Activated CD4-positive, alpha-beta T cell treated with anti-CD3 and anti-CD28 coated beads, Interleukin-2, amount 10 ng/mL, durations not matched to agents 24 days and 14 days (primary cell): ENCODE results near the gene ETS1. TPM values are rescaled to one million over a fixed set of nuclear protein-coding genes. Genes with fewer than 3 reads are reported as not detected.
"Not testable (repeated sequence)": the region's sequence is repeated elsewhere in the genome, so short reads cannot be mapped to it uniquely, and the experiment has no call there.

ENCODE experiments used
- DNase-seq: peaks from one replicate; pipeline ENCODE4 v3.0.0; 2022
- H3K27ac Mint-ChIP-seq: one replicate; pipeline ENCODE4 v1.8.0; 2022; ENCODE audit warnings: mild to moderate bottlenecking, mixed read lengths
- H3K27me3 Mint-ChIP-seq: one replicate; pipeline ENCODE4 v1.8.0; 2022; ENCODE audit warnings: mixed read lengths
- H3K36me3 Mint-ChIP-seq: one replicate; pipeline ENCODE4 v1.8.0; 2022; ENCODE audit warnings: low read depth, mild to moderate bottlenecking, mixed read lengths
- H3K4me1 Mint-ChIP-seq: one replicate; pipeline ENCODE4 v1.8.0; 2021; ENCODE audit warnings: mixed read lengths
- H3K4me3 Mint-ChIP-seq: one replicate; pipeline ENCODE4 v1.8.0; 2022; ENCODE audit warnings: mild to moderate bottlenecking, moderate library complexity, mixed read lengths
- H3K9me3 Mint-ChIP-seq: one replicate; pipeline ENCODE4 v1.8.0; 2021; ENCODE audit warnings: mixed read lengths
- intact Hi-C: fragments of 100-400 bp; cut with micrococcal nuclease; formaldehyde crosslinking; loops from one replicate; pipeline ENCODE4 v1.15.1; 2023
- total RNA-seq: library from RNA; stranded (reverse); gene quantifications from 2 replicates; pipeline ENCODE4 v1.2.3, GENCODE V29; 2022

The ETS1 gene
- total RNA-seq, 1 donor from 2014 or later, result 454 TPM

- no peaks in the 10 kb centered on the region for H3K9me3 Mint-ChIP-seq
- intact Hi-C loops, result no loop called here
- peak overlapping the region; percentile 98 for H3K27ac Mint-ChIP-seq
- peak; percentile 64 for DNase-seq
- H3K36me3 Mint-ChIP-seq, result peaks cover 95% of the 10 kb centered on the region
- no peaks in the 10 kb centered on the region for H3K27me3 Mint-ChIP-seq
- peak overlapping the region; percentile 81 for H3K4me3 Mint-ChIP-seq
- peaks cover 78% of the 10 kb centered on the region for H3K4me1 Mint-ChIP-seq
These were observed 124.4 kb downstream of the ETS1 start for GRCh38 chr11:128462922-128463321.

DNA sequence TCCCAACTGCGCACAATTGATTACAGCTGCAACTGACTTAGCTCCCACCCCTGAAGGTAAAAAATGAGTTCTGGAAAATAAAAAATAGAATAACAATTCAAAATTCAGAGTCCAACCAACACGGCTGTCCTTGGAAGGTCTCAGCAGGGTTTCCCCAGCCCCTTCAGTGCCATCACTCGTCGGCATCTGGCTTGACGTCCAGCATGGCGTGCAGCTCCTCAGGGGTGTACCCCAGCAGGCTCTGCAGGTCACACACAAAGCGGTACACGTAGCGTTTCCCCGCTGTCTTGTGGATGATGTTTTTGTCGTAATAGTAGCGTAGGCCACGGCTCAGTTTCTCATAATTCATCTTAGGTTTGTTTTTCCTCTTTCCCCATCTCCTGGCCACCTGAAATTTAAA is 125.2 kb downstream of the ETS1 start:
- Mint-ChIP-seq H3K36me3 (peaks cover 93% of the 10 kb centered on the region), H3K4me3 (peak overlapping the region; percentile 81), H3K4me1 (peaks cover 73% of the 10 kb centered on the region), H3K27me3 (no peaks in the 10 kb centered on the region), H3K27ac (peak overlapping the region; percentile 98), H3K9me3 (no peaks in the 10 kb centered on the region)
- intact Hi-C loops, result no loop called here
- peak; percentile 52 for DNase-seq

DNA sequence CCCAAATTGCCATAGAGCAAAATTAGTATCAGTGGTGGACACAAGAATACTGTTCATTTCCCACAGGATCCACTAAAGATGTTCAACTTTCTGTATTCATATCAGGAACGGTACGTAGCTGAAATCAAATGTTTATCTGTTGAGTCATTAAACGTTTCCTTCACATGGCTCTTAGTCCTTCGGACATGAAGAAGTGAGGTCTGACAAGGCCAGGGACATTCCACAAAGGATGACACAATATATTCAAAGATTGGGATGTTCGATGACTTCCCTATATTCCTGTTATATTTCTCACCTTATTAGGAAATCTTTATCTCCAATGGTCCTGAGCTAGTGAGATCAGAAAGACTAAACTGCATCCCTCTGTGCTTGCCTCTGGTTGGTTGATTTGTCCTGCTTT is 129.0 kb downstream of the ETS1 start:
- DNase-seq, result peak; percentile 41
- Mint-ChIP-seq H3K27ac (no peak overlapping the region), H3K9me3 (no peaks in the 10 kb centered on the region), H3K4me1 (peaks cover 55% of the 10 kb centered on the region), H3K4me3 (no peak overlapping the region), H3K27me3 (no peaks in the 10 kb centered on the region), H3K36me3 (peaks cover 86% of the 10 kb centered on the region)
- intact Hi-C loops, result no loop called here

DNA sequence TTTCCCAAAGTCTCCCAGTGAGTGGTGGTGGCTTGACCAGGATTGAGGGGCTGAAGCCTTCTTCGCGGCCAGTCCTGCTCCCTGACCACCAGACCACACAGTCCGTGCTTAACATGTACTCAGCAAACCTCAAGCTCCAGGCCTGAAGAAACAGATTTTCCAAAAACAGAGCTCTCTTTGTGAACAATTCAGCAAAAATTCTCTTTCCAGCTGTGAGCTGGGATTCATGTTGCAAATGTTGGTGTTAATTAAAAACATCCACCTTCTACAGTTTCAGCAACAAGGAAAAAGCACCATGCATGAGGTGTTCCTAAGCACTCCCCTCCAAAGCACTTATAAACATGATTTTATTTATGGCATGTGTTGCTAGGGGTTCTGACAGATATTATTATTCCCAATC is 129.5 kb downstream of the ETS1 start:
- no peak overlapping the region for H3K4me3 Mint-ChIP-seq
- H3K27ac Mint-ChIP-seq, result no peak overlapping the region
- no peaks in the 10 kb centered on the region for H3K27me3 Mint-ChIP-seq
- no peaks in the 10 kb centered on the region for H3K9me3 Mint-ChIP-seq
- H3K36me3 Mint-ChIP-seq, result peaks cover 84% of the 10 kb centered on the region
- DNase-seq, result peak; percentile 48
- peaks cover 53% of the 10 kb centered on the region for H3K4me1 Mint-ChIP-seq
- intact Hi-C loops, result no loop called here

GRCh38 chr11:128456566-128457268 is 130.6 kb downstream of the ETS1 start:
- Mint-ChIP-seq H3K36me3 (peaks cover 73% of the 10 kb centered on the region), H3K4me3 (no peak overlapping the region), H3K4me1 (peaks cover 54% of the 10 kb centered on the region), H3K27me3 (no peaks in the 10 kb centered on the region), H3K9me3 (no peaks in the 10 kb centered on the region), H3K27ac (peak overlapping the region; percentile 87)
- intact Hi-C loops, result no loop called here
- peak; percentile 54 for DNase-seq

GRCh38 chr11:128455766-128456165 is 131.6 kb downstream of the ETS1 start:
- peak; percentile 56 for DNase-seq

DNA sequence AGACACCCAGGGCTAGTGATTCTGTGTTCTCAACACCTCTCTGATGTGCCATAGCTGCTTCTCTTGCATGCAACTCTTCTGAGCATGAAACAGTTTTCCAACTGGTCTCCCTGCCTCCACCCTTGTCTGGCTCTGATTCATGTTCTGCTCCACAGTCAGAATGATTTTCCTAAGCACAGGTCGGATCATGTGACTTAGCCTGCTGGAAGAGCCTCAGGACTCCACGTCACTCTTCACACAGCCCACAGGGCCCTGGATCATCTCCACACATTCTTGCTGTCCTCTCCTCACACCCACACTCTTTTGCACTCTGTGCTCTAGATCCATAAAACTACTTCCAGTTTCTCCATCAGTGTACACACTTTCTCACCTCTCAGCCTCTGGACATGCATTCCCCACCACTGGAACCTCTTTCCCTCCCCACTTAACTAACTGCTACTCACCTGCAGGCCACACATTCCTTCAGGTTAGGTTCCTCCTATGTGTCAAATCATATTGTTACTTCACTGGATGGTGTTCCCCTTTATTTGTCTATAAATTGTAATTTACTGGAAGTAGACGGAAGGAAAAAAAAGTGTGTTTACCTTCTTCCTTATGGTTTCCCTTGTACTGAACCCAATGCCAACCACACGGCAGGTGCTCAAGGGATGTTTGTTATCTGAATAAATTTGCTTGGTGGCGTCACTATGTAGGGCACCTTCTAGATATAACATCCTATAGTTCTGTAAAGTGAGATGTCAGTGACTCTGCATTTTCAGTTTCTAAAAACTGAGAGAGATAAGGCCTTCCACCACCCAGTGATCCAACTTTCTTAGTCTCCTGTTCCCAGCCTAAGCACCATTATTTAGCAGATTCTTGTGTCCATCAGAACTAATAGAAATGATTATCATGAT is 133.7 kb downstream of the ETS1 start:
- H3K9me3 Mint-ChIP-seq, result no peaks in the 10 kb centered on the region

More at GRCh38 chr11:128455766-128456165, 131.6 kb downstream of the ETS1 start:
- Mint-ChIP-seq H3K36me3 (peaks cover 69% of the 10 kb centered on the region), H3K27me3 (no peaks in the 10 kb centered on the region), H3K4me3 (no peak overlapping the region), H3K27ac (peak overlapping the region; percentile 63), H3K4me1 (peaks cover 48% of the 10 kb centered on the region), H3K9me3 (no peaks in the 10 kb centered on the region)
- intact Hi-C loops, result no loop called here

GRCh38 chr11:128451652-128452470 is 135.5 kb downstream of the ETS1 start:
- Mint-ChIP-seq H3K27me3 (no peaks in the 10 kb centered on the region), H3K27ac (no peak overlapping the region), H3K36me3 (peaks cover 38% of the 10 kb centered on the region), H3K9me3 (no peaks in the 10 kb centered on the region), H3K4me1 (peaks cover 43% of the 10 kb centered on the region), H3K4me3 (no peak overlapping the region)
- peak; percentile 62 for DNase-seq
- intact Hi-C loops, result no loop called here

More for the DNA sequence above, 133.7 kb downstream of the ETS1 start:
- Mint-ChIP-seq H3K27me3 (no peaks in the 10 kb centered on the region), H3K36me3 (peaks cover 54% of the 10 kb centered on the region), H3K4me1 (peaks cover 42% of the 10 kb centered on the region), H3K4me3 (no peak overlapping the region), H3K27ac (peak overlapping the region; percentile 59)
- peak; percentile 62 for DNase-seq
- intact Hi-C loops, result no loop called here

GRCh38 chr11:128450882-128451651 is 136.3 kb downstream of the ETS1 start:
- Mint-ChIP-seq H3K27ac (no peak overlapping the region), H3K9me3 (no peaks in the 10 kb centered on the region), H3K36me3 (peaks cover 31% of the 10 kb centered on the region), H3K4me3 (no peak overlapping the region), H3K4me1 (peaks cover 43% of the 10 kb centered on the region), H3K27me3 (no peaks in the 10 kb centered on the region)
- peak; percentile 58 for DNase-seq
- intact Hi-C loops, result no loop called here

- H3K4me1 Mint-ChIP-seq, result peaks cover 41% of the 10 kb centered on the region
- H3K9me3 Mint-ChIP-seq, H3K4me3 Mint-ChIP-seq, intact Hi-C loops, H3K27me3 Mint-ChIP-seq: not testable (repeated sequence)
- peak; percentile 57 for DNase-seq
- peak overlapping the region; percentile 41 for H3K27ac Mint-ChIP-seq
- peaks cover 28% of the 10 kb centered on the region for H3K36me3 Mint-ChIP-seq
These were observed 136.9 kb downstream of the ETS1 start for GRCh38 chr11:128450425-128450824.

GRCh38 chr11:128448981-128449713 is 138.2 kb downstream of the ETS1 start:
- intact Hi-C loops, result no loop called here

DNA sequence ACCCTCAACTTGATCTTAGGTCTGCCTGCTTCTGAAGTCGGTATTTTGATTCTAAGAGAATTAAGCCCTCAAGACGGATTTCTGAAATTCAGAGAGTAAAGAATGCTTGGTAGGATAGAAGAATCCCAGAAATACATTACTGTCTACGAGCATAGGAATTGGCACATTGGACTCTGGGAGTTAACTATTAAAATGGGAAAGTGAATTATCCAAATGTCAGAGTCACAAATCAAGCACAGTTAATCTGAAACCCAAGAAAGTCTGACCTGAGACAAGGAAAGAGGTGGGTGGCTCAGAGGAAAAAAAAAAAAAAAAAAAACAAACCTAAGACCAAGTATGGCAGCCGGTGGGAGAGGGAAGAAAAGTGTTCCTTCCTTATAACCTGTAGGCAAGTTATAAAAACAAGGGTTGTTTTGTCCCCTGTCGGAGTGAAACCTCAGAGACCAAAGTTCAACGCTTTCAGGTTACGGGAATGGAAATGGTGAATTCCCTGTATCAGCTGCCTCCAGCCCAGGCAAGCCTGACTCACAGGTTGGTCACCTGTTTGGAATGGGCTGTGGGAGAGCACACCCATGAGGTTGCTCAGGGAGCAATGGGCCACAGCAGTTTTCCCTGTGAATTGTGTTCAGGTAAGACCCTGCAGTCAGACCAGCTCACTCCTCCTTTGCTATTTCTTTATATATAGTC is 139.0 kb downstream of the ETS1 start:
- Mint-ChIP-seq H3K36me3 (peaks cover 18% of the 10 kb centered on the region), H3K4me1 (peaks cover 30% of the 10 kb centered on the region), H3K9me3 (peaks cover 4% of the 10 kb centered on the region), H3K4me3 (no peak overlapping the region), H3K27me3 (no peaks in the 10 kb centered on the region), H3K27ac (peak overlapping the region; percentile 38)
- intact Hi-C loops, result no loop called here
- DNase-seq, result peak; percentile 66

More at GRCh38 chr11:128448981-128449713, 138.2 kb downstream of the ETS1 start:
- no peak overlapping the region for H3K4me3 Mint-ChIP-seq
- H3K27me3 Mint-ChIP-seq, result no peaks in the 10 kb centered on the region
- peak; percentile 59 for DNase-seq
- peaks cover 23% of the 10 kb centered on the region for H3K36me3 Mint-ChIP-seq
- peaks cover 37% of the 10 kb centered on the region for H3K4me1 Mint-ChIP-seq
- peaks cover 4% of the 10 kb centered on the region for H3K9me3 Mint-ChIP-seq
- peak overlapping the region; percentile 38 for H3K27ac Mint-ChIP-seq
